Measurements from ENCODE around the gene SEPTIN6.

DNA sequence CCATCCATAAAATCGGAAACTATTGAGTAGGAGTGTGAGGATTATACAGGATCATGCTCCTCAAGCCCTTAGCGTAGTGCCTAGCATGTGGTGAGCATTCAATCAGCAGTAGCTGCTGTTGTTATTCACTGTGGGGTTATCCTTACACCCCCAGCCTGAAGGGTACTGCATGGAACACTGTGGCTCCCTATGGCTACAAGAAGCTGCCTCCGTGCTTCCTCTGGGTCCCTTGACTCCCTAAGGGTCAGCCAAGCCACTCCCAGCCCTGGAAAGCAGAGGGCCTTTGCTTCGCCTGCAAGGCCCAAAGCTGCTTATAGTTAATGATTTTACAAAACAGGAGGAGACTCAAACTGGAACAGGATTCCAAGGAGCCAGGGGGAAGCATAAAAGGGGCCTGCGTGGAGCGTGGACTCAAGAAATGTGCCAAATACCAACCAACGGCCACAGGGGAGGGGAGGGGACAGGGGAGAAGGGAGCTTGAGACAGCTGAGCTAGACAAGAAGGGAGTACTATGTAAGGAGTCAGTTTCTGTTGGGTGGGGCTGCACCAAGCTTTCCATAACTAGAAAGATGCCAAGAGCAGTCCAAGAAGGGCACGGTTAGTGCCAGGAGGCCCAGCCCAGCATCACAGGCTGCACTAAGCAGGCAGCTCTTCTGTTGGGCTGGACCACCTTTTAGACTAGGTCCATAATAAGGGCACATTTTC is 15.9 kb downstream of the SEPTIN6 start:
- TF ChIP-seq, protein P1, sequence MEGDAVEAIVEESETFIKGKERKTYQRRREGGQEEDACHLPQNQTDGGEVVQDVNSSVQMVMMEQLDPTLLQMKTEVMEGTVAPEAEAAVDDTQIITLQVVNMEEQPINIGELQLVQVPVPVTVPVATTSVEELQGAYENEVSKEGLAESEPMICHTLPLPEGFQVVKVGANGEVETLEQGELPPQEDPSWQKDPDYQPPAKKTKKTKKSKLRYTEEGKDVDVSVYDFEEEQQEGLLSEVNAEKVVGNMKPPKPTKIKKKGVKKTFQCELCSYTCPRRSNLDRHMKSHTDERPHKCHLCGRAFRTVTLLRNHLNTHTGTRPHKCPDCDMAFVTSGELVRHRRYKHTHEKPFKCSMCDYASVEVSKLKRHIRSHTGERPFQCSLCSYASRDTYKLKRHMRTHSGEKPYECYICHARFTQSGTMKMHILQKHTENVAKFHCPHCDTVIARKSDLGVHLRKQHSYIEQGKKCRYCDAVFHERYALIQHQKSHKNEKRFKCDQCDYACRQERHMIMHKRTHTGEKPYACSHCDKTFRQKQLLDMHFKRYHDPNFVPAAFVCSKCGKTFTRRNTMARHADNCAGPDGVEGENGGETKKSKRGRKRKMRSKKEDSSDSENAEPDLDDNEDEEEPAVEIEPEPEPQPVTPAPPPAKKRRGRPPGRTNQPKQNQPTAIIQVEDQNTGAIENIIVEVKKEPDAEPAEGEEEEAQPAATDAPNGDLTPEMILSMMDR (conservative IDR thresholded peaks at IDR 0.05; ENCODE audit: low read depth, low read length) = no peak
- no peak for TF ChIP-seq EZH2 (IDR thresholded peaks at IDR 0.05; ENCODE audit: low read length, unreplicated experiment)

All from PC-3 (cell line).